Activated naive CD8-positive, alpha-beta T cell (primary cell): ENCODE results near the gene CD79A.
A peak's percentile ranks its signal among the peaks of the same experiment; 100 is the strongest.

Experiments used
- H3K27ac Mint-ChIP-seq: one replicate; pipeline ENCODE4 v1.8.0; 2021; ENCODE audit warnings: mixed read lengths
- H3K27me3 Mint-ChIP-seq: one replicate; pipeline ENCODE4 v1.8.0; 2021; ENCODE audit warnings: mixed read lengths
- H3K36me3 Mint-ChIP-seq: one replicate; pipeline ENCODE4 v1.8.0; 2021; ENCODE audit warnings: mixed read lengths
- H3K4me1 Mint-ChIP-seq: one replicate; pipeline ENCODE4 v1.8.0; 2021; ENCODE audit warnings: low read depth, mixed read lengths
- H3K4me3 Mint-ChIP-seq: one replicate; pipeline ENCODE4 v1.8.0; 2021; ENCODE audit warnings: mild to moderate bottlenecking, mixed read lengths
- H3K9me3 Mint-ChIP-seq: one replicate; pipeline ENCODE4 v1.8.0; 2021; ENCODE audit warnings: low read depth, mixed read lengths

Gene CD79A

DNA sequence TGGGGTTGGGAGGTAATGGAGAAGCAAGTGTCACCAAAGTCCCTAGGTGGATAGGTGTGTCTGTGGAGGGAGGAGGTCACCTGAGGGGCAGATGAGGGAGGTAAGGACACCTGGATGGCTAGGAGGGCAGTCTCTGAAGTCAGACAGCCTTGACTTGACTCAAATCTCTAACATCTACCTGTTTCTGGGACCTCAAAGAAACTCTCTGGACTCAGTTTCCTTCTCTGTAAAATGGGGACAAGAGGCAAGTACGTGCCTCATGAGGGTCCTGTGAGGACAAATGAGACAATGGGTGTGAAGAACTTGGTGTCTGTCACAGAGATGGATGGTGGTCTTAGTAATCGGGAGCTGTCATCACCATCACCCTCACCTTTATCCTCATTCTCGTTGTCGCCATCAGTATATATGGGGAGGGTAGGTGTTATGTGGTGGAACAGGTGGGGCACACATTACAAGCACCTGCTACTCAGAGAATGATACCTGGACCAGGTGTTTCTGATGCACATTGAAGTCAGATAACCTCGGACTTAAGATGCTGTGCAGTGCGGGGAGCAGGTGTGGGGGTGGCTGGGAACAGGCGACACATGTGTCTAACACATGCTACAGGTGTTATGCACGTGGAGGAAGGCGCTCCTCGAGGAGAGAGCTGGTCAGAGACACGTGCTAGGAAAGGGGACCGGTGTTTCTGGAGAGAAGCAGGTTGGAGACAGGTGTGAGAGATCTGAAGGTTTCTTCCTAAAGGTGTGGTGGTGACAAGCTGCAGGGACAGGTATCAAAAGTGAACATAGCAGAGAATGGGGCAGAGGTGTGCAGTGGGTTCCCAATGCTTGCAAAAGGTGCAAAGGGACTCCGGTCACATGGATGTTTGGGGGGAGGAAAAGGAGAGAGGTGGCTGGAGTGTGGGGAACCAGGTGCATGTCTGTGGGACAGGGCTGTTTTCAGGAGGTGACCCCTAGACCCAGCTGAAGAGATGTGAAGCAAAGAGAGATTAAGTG lies 47.4 kb downstream of the CD79A start:
- Mint-ChIP-seq H3K9me3 (no peaks in the 10 kb centered on the region), H3K36me3 (peaks cover 3% of the 10 kb centered on the region)

DNA sequence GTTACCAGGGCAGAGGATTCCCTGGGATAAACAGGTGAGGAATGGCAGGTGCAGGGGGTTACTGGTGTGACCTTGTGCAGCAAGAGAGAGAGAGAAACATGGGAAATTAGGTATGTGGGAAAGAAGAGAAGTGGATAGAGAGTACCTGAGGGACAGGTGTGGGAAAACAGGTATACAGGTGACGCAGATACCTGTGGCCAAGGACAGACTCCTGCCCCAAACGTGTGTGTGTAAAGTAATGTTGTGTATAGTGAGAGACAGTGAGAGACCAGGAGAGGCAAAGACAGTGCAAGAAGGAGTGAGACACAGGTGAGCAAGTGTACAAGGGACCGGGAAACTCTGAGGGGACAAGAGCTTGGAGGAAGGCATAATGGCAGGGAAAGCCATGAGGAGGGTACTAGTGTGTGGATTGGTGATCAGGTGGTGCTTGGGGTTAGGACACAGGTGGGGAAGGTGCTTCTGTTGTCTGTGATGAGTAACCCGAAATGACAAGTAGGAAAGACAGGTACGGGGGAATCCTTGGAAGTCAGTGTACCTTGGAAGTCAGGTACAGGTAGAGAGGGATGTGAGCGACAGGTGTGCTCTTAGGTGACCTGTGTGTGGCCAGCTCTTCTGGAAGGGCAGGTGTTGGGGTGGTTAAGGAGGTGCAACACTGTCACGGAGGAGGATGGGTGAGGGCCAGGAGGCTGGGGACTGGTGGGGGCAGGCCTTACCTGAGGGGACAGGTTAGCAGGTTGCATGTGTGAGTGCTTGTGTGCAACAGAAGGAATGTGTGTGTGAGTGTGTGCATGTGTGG lies 48.3 kb downstream of the CD79A start:
- Mint-ChIP-seq H3K27ac (no peak overlapping the region), H3K4me1 (peaks cover 35% of the 10 kb centered on the region)

More for the DNA sequence above, 47.4 kb downstream of the CD79A start:
- Mint-ChIP-seq H3K4me3 (no peak overlapping the region), H3K27me3 (peaks cover 1% of the 10 kb centered on the region), H3K27ac (no peak overlapping the region), H3K4me1 (peaks cover 26% of the 10 kb centered on the region)

DNA sequence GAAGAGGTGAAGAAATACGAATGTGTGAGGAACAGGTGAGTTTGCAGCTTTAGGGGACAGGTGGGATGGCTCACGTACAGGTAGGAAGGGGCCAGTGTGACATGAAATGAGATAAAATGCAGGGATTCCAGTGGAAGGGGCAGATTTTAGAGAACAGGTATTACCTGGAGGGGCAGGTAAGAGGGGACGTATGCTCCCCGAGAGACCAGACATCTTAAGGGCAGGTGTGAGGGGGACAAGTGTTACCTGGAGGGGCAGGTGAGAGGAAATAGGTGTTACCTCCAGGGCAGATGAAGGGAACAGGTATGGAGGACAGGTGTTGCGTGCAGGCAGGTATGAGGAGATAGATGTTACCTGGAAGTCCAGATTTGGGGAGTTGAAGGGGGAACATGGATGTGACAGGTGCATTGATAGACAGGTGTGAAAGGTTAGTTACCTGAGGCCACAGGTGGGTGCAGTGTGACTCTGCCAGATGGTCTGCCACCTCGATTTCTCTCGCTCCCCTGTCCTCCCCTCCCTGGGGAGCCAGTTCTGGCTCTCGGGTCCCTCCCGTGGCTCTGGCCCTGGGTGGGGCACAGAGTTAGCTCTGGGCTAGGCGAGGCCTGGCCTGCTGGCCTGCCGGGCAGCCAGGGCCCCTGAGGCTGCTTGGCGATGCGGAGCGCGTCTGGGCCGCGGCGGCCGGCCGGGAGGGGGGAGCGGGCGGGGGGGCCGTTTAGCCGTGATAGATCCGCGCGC lies 49.1 kb downstream of the CD79A start:
- H3K27me3 Mint-ChIP-seq, result peaks cover 1% of the 10 kb centered on the region
- peaks cover 40% of the 10 kb centered on the region for H3K4me1 Mint-ChIP-seq
- no peak overlapping the region for H3K4me3 Mint-ChIP-seq
- peaks cover 3% of the 10 kb centered on the region for H3K36me3 Mint-ChIP-seq
- H3K9me3 Mint-ChIP-seq, result no peaks in the 10 kb centered on the region
- no peak overlapping the region for H3K27ac Mint-ChIP-seq

More for the DNA sequence above, 48.3 kb downstream of the CD79A start:
- Mint-ChIP-seq H3K9me3 (no peaks in the 10 kb centered on the region), H3K36me3 (peaks cover 3% of the 10 kb centered on the region), H3K4me3 (no peak overlapping the region), H3K27me3 (peaks cover 1% of the 10 kb centered on the region)

GRCh38 chr19:41926763-41927496 lies 49.9 kb downstream of the CD79A start:
- Mint-ChIP-seq H3K9me3 (no peaks in the 10 kb centered on the region), H3K27ac (no peak overlapping the region), H3K4me3 (no peak overlapping the region), H3K27me3 (peaks cover 1% of the 10 kb centered on the region), H3K4me1 (peaks cover 38% of the 10 kb centered on the region), H3K36me3 (peaks cover 3% of the 10 kb centered on the region)

DNA sequence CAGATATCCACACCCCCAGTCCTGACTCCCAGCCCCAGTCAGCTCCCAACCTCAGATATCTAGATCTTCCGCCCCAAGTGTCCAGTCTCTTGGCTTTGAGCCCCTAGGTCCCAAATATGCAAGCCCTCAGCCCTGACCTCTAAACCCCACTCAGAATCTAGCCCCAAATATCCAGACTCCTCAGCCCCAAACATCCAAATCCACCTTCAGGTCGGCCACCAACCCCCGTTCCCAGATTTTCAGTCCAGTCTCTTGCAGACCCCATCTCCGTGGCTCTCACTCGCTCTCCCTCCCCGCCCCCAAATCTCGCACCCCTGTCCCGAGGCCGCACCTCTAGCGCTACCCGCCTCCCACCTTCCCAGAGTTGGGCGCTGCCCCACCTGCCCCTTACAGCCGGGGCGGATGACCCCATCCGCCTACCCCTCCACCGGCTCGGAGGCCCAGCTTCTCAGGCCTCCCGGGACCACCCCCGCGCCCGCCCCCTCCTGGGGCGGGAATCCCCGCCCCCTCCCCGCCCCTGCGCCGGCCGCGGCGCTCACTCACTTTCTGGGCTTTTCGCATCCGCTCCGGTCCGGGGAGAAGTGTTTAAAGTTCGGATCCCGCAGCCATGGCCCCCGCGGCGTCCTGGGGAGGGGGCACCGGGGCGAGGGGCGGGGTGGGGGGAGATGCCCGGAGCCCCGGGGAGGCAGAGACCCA lies 50.6 kb downstream of the CD79A start:
- no peak overlapping the region for H3K27ac Mint-ChIP-seq
- peak overlapping the region; percentile 87 for H3K4me3 Mint-ChIP-seq
- H3K36me3 Mint-ChIP-seq, result peaks cover 3% of the 10 kb centered on the region
- H3K27me3 Mint-ChIP-seq, result no peaks in the 10 kb centered on the region
- peaks cover 35% of the 10 kb centered on the region for H3K4me1 Mint-ChIP-seq
- no peaks in the 10 kb centered on the region for H3K9me3 Mint-ChIP-seq

DNA sequence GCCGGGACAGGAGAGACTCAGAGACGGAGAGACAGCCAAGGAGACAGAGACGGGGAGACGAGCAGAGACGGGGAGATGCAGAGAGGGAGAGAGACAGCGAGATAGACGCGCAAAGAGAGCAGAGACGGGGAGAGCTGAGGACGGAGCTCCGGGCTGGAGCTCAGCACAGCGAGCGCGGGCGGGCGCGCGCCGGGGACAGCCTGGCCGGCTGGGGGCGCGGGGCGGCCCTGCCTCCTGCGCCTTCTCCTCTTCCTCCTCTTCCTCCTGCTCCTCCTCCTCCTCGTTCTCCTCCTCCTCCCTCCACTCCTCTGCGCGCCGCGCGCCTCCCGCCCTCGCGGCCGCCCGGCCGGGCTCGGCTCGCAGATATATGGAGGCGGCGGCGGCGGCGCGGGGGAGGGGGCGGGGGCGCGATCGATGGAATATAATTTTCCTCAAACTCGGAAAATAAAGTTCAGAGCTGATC lies 51.2 kb downstream of the CD79A start, which contains the start of gene ERFL:
Gene ERFL, minus strand, starts transcription at position 229 of the 463 bp plus-strand sequence. CDS start 15,530 bp downstream, outside the sequence.
- Mint-ChIP-seq H3K27me3 (no peaks in the 10 kb centered on the region), H3K36me3 (peaks cover 1% of the 10 kb centered on the region), H3K27ac (peak within 1 kb of the TSS; percentile 74), H3K9me3 (no peaks in the 10 kb centered on the region), H3K4me3 (peak within 1 kb of the TSS; percentile 88), H3K4me1 (peaks cover 34% of the 10 kb centered on the region)

DNA sequence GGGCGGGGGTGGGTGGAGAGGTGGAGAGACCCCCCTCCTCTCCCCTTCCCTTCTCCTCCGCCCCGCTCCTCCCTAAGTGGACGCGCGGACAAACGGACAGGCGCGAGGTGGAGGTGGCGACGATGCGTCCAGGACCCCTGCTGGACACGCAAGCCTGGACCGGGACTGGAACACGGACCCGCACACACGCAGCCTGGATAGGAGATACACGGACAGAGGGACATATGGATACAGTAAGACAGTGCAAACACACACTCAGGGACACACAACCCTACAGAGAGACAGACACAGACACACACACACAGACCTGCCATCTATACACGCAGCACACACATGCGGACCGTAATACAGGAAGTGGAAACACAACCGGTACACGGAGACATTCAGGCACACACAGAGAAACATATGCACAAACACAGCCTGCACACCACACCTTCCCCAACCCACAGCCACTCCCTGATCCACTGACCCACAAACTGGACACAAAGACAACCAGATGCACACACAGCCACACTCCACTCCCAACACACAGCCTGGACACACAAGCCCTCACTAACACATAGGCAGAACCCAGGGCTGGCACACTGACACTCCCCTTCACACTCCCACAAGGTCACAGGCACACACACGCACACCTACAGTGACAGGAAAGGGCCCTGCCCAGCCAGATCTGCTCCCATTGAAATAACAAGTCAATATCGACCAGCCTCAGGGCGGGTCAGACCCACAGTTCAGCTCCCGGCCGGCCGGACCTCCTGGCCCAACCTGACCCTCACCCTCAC lies 51.9 kb downstream of the CD79A start:
- no peaks in the 10 kb centered on the region for H3K36me3 Mint-ChIP-seq
- H3K4me3 Mint-ChIP-seq, result peak overlapping the region; percentile 88
- H3K9me3 Mint-ChIP-seq, result no peaks in the 10 kb centered on the region
- H3K27me3 Mint-ChIP-seq, result no peaks in the 10 kb centered on the region
- peaks cover 38% of the 10 kb centered on the region for H3K4me1 Mint-ChIP-seq
- H3K27ac Mint-ChIP-seq, result peak overlapping the region; percentile 74

GRCh38 chr19:41929536-41930071 lies 52.5 kb downstream of the CD79A start:
- Mint-ChIP-seq H3K27ac (no peak overlapping the region), H3K4me3 (peak overlapping the region; percentile 88), H3K36me3 (no peaks in the 10 kb centered on the region), H3K27me3 (no peaks in the 10 kb centered on the region), H3K4me1 (peaks cover 42% of the 10 kb centered on the region), H3K9me3 (no peaks in the 10 kb centered on the region)

- Mint-ChIP-seq H3K27ac (no peak overlapping the region), H3K36me3 (no peaks in the 10 kb centered on the region), H3K27me3 (no peaks in the 10 kb centered on the region), H3K9me3 (no peaks in the 10 kb centered on the region), H3K4me1 (peaks cover 49% of the 10 kb centered on the region), H3K4me3 (peak overlapping the region; percentile 58)
Observed at GRCh38 chr19:41930322-41930722, 53.2 kb downstream of the CD79A start.
